ENCODE results near the gene GGT5.
"Not testable (repeated sequence)": the region's sequence is repeated elsewhere in the genome, so short reads cannot be mapped to it uniquely, and the experiment has no call there.

- TF ChIP-seq, protein P1, sequence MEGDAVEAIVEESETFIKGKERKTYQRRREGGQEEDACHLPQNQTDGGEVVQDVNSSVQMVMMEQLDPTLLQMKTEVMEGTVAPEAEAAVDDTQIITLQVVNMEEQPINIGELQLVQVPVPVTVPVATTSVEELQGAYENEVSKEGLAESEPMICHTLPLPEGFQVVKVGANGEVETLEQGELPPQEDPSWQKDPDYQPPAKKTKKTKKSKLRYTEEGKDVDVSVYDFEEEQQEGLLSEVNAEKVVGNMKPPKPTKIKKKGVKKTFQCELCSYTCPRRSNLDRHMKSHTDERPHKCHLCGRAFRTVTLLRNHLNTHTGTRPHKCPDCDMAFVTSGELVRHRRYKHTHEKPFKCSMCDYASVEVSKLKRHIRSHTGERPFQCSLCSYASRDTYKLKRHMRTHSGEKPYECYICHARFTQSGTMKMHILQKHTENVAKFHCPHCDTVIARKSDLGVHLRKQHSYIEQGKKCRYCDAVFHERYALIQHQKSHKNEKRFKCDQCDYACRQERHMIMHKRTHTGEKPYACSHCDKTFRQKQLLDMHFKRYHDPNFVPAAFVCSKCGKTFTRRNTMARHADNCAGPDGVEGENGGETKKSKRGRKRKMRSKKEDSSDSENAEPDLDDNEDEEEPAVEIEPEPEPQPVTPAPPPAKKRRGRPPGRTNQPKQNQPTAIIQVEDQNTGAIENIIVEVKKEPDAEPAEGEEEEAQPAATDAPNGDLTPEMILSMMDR (IDR thresholded peaks at IDR 0.05 in 4 of 5, conservative IDR thresholded peaks at IDR 0.05 in 1 of 5), result not testable (repeated sequence)
- TF ChIP-seq POLR2A (IDR thresholded peaks at IDR 0.05), result not testable (repeated sequence)
Observed at GRCh38 chr22:24249413-24249812, 4.5 kb upstream of the GGT5 start.
